NCI-H2227 (cell line): ENCODE measurements around the gene DPYSL3.

ENCODE experiments used
- DNase-seq: peaks from one replicate; lab custom pipeline; 2025; ENCODE audit not compliant: unreplicated experiment; lab: John Stamatoyannopoulos, UW

Gene DPYSL3

DNA sequence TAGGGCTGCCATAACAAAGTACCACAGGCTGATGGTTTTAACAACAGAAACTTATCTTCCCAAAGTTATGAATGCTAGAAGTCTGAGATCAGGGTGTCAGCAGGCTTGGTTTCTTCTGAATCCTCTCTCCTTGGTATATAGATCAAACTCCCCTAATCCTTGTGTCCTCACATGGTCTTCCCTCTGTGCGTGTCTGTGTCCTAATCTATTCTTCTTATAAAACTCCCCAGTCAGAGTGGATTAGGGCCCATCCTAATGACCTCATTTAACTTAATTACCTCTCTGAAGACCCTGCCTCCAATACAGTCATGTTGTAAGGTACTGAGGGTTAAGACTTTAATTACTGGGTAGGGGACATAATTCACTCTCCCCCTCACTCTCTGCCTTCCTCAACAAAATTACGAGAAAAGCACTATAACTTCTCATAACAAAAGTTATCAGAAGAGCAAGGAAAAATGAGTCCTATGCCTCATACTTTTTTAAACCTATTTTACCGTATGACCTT lies 68.6 kb downstream of the DPYSL3 start:
- DNase-seq: no peak

DNA sequence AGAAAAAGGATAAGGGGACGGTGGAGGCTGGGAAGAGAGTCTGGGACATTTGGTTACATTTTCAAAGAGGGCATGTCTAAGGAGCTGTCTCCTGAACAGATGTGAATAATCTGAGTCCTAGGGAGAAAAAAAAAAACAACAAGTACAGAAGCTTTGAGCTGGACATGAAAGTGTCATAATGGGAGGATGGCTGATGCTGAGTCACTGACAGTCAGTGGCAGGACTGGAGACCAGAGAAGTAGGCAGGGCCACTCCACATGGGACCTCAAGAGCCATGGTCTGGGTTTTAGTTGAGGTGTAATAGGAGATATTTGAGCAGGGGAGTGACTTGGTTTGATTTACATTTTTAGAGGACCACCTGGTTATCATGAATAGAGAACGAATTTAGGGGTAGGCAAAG lies 70.6 kb downstream of the DPYSL3 start:
- no peak for DNase-seq

DNA sequence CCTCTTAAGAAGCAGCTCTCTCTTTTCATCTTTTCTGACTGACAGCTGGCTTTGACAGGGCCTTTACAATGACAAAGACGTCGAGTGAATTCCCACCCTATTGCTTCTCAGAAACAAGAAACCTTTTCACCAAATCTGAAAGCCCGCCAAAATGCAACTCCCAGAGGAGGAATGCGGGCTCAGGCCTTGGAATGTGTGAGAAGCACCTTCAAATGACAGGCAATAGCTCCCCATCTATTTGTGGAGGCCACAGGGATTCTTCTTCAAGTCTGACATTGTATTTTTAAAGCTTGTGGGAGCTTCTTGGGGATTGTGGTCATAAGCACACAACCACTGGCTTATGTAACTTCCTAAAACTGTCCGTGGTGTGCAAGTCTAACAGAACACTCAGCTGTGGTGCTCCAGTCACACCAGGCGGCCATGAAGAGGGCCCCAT lies 72.7 kb downstream of the DPYSL3 start:
- DNase-seq: no peak

DNA sequence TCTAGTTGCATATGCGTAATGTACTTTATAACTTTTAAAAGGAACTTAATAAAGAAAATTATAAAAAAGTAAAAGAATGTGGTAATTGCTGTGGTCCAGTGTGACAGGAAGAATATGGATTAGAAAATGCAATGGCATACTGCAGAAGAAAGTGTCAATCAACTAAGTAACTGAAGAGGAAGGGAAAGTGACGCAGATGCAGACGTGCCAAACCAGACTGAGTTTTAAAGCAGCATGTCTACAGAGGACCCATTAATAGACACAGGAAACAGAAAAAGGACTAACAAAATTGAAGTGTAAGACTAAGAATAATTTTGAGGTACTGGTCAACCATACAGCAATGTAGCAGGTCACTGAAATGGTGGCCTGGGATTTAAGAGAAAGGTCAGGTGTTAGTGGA lies 73.3 kb downstream of the DPYSL3 start:
- DNase-seq: no peak

DNA sequence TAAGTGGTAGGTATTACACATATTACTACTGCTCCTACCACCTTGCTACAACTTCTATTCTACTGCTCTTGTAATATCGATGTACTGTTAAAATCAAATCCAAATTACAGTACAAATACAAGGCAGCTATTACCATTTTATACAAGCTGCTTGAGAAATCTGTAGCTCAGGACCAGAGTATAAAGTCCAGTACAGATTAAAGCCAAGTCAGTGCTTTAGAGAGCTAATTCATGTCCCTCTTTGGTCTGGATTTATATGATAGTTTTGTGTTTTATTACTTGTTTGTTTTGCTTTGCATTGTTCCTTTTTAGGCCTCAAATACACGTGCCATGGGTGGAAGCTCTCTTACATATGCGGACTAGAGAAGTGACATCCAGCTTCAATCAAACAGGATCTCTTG lies 75.8 kb downstream of the DPYSL3 start:
- no peak for DNase-seq

DNA sequence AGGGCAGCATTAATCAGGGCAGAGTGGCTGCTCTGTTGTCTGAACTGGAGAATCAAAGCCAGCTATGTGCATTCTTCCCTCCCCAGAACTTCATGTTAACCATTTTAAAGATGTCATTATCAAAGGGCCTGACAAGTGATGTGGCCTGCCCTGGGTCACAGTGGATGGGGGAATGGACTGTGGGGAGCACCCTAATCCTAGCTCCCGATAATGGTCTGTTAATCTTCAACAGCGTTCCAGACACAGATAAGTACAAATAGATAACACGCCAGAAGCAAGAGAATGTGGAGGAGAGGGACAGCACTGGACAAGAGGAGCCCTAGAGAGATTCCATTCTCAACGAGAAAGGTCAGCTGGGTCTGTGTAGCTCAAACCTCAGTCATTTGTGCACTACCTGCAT lies 77.5 kb downstream of the DPYSL3 start:
- no peak for DNase-seq

DNA sequence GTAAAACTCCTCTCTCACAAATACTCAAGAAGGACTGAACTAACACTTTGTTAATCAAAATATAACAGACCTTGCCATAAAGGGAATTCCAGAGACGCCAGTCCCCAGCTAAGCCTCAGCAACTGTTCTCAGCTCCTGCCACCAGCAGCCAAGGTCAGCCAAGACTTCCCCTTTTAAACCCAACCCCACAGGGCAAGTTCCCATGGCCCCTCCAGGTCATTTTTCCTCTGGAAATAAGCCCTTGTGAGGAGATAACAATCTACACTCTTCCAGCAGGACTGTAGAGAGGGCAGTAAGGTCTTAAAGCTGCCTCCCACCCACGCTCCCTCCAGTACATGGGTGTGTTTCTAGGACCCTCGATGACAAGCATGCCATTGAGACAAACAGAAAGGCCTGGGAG lies 78.3 kb downstream of the DPYSL3 start:
- DNase-seq: no peak

DNA sequence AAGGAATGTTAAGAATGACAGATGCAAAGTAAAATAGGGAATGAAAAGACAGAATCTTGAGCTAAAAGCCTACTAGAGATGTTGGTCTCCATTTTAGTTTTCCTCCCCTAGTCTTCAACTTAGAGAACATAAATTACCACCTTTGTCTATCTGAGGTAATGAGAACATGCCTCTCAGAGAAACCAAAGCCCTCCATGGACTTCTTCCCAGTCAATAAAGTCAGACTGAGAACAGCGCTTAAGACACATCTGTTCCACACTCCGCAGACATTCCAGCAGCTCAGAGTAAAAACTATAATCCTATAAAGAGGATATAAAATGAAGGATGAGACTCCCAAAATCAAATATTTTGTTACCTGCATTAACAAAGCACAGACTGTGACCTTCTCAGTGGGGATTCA lies 79.2 kb downstream of the DPYSL3 start:
- no peak for DNase-seq

DNA sequence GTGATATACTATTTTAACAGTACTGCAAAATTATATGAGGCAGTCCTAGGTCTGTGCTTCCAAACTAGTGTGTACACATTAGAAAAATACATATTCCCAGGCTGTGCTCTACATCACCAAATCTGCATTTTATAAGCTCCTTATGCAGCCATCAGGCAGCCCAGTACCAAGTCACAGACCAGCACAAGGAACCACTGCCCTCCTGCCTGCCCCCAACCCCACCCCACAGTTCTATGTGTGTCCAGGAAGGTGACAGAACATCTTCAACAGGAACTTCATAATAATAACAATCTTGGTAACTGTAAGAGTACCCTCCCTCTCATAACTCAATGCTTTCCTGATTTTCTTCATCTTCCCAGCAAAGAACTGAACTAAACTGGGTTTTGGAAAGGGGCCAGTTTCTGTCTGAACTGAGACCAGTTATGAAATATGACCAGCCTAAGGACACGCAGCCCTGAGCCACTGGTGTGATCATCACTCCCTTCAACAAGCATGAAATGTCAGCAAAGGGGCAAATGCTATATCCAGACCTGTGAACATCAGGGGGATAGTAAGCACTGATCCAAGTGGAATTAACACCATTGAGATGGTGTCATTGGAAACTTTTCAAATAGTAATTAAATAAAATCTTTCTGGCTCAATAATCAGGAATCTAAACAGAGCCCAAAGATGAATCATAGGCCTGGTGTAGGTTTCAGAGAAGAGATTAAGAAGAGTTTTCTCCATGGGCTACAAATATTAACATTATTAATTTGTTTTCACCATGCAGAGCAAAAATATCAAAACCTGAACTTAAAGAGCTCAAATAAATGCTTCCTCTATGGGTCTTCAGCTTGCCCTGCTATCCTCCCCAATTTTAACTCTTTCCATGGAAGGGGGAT lies 82.1 kb downstream of the DPYSL3 start:
- DNase-seq: no peak

DNA sequence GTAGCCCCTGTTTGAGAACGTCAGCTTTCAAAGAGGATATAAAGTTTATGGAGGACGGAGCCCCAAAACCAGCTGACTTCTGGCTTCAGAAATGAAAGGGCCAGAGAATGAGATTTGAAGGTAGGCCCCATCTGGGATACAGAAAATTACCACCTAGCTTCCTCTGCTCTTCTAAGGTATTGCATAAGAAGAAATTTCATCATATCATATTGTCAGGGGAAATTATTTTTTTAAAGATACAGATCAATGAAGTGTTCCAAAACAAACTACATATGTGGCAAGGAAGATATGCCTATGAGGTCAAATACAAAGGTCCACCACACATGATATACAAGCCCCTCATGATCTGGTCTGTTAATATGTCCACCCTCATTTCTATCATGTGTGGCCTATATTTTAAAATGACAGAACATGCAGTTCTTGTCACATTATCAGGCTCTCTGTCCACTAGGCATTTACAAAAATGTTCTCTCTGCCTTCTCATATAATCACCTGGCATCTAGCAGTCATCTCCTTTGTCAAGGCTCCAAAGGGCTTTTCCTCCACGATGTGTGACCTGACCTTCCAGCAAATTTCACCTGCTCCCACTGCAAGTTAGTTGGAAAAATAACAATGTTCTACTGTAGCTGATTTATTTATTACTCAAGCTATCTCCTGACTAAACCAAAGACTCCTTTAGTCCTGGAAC lies 83.1 kb downstream of the DPYSL3 start:
- no peak for DNase-seq

DNA sequence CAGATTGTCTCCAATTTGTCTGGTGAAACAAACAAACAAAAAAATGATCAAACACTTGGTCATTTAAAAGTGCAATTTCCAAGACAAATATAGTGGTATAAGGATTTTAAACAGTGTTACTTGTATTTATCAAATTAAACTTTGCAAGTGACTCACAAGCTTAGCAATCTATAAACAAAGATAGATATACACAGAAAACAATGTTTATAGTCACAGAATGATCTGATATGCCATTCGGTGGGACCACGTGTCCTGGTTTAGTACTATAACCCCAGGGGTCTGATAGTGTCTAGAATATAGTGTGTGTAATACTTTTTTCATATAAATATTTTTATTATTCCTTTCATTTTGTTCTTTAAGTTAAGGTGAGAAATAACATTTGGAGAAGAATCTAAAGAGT lies 91.3 kb downstream of the DPYSL3 start:
- DNase-seq: no peak

DNA sequence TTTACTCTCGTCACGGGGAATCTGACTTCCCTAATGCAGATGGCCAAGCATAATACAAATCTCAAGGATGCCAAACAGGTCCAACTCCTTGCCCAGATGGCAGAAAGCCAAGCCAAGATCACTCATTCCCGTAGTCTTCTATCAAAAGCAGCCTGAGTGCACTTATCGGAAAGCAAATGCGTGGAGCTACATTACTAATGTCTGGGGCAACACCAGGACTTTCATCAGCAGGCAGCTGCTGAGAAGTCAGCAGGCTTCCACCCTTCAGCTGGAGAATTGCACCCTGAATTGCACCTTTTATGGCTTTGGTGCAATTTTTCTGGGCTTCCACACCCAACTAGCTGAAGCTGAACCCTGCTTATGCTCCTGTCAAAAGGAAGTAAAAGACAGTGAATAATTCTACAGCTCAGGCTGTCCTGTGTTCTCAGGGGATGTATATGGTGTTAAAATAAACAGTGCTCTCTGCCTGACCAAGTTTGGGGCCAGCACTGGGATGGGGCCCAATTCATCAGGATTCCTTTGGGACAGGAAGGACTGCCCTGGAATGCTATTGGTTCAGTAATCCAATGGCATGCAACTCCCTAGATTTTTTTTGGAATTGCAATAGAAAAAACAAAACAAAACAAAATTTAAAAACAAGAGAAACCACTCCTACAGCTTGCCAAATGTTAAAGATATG lies 92.6 kb downstream of the DPYSL3 start:
- DNase-seq: no peak

DNA sequence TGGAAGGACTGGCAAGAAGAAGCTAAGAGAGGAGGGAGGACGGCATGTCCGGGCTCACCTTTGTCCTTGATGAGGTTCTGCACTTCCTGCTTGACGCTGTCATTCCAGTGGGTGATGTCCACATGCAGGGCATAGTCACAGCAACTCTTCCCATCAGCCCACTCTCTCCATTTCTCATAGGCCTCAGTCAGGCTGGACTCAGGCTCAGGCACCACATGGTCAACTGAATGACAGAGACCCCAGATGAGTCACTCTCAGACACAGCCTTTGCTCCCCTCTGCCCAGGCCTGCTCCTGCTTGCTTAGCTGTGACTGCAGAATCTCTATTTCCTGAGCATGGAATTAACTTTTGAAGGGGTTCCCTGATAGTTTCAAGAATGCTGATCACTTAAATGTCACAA lies 94.2 kb downstream of the DPYSL3 start:
- DNase-seq: no peak

DNA sequence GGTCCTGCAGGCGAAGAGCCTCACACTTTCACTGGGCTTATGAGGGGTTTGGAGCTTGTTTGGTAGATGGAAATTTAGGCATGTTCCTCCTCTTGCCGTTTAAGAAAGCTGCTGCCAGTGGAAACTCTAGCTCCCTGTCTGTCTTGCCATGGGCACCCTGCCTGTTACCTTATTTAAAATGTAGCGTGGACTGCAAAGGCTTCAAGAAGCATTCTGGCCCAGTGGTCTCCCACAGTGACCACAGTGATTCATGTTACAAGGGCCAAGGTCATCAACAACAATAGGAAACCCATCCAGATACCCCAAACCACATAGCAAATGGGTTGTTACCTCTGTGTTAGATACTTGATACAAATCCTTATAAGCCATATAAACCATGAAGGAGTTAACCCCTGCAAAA lies 96.6 kb downstream of the DPYSL3 start:
- DNase-seq: no peak

DNA sequence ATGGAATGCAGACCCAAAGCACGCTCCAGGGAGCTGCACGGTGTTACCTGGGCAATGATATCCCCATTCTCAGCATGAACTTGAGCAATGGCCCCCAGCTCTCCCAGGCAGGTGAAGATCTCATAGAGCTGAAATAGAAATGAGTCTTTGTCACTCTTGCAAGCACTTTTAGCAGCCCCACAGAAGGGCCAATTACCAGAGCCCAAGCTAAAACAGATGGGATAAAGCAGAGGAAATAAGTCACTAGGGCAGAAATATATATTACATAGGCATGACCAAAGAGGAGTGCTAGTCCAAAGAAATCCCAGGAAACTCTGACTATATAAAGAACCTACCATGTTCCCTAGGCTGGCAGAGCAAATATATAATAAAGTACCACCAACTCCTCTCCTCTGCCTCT lies 97.3 kb downstream of the DPYSL3 start:
- no peak for DNase-seq

DNA sequence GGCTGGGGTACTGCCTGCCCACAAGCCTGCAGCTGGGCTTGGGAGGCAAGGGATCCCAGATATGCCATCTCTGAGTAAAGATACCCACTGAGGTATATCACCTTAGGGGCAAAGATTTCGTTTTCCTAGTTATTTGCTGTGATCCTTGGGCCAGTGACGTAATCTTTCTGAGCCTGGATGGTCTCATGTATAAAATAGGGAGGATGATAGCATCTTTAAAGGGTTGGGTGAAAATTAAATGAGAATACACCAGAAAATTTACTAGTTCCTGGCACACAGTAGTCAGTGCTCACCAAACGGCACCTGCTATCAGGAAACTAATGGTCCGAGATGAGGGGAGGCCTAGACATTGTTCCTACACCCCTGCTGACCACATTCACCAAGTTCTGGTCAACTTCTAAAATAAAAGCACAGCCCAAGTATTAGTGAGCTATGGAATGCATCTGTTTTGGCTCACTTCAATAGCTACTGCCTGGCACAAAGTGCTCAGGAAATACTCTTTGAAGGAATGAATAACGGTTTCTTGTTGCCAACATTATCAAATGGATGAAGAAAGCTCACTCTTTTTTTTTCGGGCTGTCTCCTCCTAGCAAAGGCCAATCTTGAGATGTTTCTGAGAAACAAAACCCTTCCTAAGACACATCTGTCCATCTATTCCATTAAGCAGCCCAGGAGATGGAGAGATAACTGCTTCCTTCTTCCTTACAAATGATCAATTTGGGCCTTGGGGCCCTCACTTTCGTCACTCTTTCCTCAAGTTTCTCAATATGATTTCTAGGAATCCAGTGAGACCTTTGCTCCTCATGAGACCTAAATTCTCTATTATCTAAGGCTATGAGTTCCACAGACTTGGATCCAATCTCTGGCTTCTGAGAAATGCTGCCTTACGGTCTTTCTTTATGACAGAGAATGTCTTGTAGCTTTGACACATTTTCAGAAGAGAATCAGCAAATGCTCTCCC lies 98.2 kb downstream of the DPYSL3 start:
- DNase-seq: no peak

DNA sequence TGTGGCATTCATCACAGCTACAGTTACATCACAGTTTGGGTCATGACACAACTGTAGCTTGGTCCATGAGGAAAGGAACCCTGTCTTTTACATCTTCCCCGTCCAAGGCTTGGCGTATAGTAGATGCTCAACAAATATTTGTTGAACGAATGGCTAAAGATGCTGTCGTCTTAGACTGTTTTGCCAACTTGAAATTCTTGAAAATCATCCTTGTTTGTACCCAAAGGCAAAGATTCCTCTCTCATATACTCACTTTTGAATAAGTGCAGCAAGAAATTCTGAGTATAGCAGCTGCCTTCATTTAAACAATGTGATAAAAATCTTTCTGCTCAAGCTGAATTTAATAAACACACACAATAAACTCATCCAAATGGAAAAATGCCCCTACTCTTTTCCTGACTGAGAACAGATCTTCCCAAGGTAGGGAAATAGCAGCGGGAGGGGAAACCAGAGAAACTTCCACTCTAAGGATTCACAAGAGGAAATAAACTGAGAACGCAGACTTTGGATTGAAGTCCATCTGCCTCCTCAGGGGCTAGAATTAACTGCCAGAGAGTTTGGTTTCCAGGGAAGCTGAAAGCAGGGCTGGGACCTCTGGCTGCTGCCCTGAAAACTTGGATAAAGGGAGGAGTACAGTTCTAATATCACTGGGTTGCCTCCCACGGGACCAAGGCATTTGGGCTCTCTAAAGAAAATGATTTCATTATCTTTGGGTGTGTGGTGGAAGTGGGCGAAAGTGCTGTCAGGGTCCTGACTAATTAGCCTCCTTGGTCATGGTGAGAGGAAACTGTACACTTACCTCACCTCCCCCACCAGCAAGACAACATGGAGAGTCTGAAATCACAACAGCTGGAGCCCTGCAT lies 99.1 kb downstream of the DPYSL3 start:
- DNase-seq: no peak

DNA sequence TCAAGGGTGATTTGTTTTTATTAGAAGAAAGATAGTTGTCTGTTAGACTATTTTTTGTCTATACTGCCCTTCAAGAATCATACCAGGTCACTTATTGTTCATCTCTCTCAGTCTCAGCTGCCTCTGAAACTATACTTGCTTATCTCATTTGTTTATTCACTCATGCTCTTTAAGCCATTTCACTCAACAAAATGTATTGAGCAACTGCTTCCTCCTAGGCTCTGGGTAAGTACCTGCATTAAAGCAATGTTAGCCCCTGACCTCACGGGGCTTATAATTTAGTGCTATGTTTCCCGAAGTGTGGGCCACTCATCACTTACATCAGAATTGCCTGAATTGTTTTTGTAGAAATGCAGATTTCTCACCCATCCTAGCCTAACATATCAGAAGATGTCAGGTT lies 100.9 kb downstream of the DPYSL3 start:
- DNase-seq: no peak

DNA sequence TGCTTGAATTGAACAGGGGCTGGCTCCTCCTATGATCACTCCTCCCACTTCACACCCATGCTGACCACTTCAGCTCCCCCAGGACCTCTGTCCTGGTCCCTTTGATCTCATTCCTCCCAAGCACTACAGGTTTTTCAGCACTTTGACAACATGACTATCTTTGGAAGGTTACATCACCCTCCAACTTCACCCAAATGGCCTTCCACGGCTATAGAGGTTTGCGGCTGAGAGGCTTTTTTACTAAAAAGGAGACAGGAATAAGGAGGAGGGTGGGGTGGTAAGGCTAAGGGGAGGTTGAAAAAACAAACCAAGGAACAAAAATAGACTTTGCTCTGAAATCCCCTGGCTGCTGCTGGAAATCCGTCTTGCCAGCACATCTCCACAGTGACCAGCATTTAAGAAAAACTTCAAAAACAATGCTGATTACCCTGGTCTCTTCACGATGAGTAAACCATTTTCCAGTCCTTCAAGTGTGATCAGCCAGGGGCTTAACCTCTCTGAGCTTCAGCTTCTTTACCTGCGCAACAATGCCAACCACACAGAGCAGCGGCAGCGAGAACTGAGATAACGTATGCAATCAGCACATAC lies 102.7 kb downstream of the DPYSL3 start:
- no peak for DNase-seq
